ENCODE results near the gene COG6.

DNA sequence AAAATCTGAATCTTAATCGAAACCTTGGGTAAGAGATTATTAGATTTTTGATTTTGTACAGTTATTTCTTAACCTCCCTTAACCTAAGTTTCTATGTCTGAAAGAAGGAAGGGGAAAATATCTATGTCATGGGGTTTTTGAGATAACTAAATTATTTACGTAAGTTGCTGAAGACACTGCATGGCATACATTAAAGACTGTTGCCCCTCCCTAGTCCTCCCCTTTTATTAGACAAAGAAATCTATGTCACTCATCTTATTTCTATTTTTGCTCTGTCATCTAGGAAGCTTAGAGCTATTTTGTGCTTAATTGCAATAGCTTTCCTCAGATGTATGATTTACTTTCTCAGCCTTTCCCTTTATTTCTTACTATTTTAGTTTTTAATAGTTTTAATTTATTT is 15.0 kb downstream of the COG6 start:
- TF ChIP-seq FOXK2 (IDR thresholded peaks at IDR 0.05): no peak
- no peak for TF ChIP-seq FOXA1 (IDR thresholded peaks at IDR 0.05)
- no peak for TF ChIP-seq CTBP1 (IDR thresholded peaks at IDR 0.05; ENCODE audit: borderline replicate concordance)
- no peak for TF ChIP-seq ELF4 (IDR thresholded peaks at IDR 0.05)
- no peak for TF ChIP-seq TARDBP (IDR thresholded peaks at IDR 0.05)
- no peak for TF ChIP-seq SUZ12 (IDR thresholded peaks at IDR 0.05)
- no peak for TF ChIP-seq HDGF (IDR thresholded peaks at IDR 0.05; ENCODE audit: borderline replicate concordance)
- TF ChIP-seq LEF1 (IDR thresholded peaks at IDR 0.05; ENCODE audit: borderline replicate concordance): no peak
- no peak for TF ChIP-seq L3MBTL2 (conservative IDR thresholded peaks at IDR 0.05)
